ENCODE measurements around the gene E2F7.

- TF ChIP-seq CTCF (IDR thresholded peaks at IDR 0.05) (no peak), POLR2A (IDR thresholded peaks at IDR 0.05) (no peak)
Measured at GRCh38 chr12:77042833-77043232, 22.5 kb downstream of the E2F7 start.
